ENCODE data around the gene LAPTM4A. TPM values are rescaled to one million over a fixed set of nuclear protein-coding genes. Genes with fewer than 3 reads are reported as not detected.
A peak's percentile ranks its signal among the peaks of the same experiment; 100 is the strongest.
"Not testable (repeated sequence)": the region's sequence is repeated elsewhere in the genome, so short reads cannot be mapped to it uniquely, and the experiment has no call there.

The LAPTM4A gene
- total and polyA plus RNA-seq, 5 donors, result 178 to 224 (median 191) TPM

DNA sequence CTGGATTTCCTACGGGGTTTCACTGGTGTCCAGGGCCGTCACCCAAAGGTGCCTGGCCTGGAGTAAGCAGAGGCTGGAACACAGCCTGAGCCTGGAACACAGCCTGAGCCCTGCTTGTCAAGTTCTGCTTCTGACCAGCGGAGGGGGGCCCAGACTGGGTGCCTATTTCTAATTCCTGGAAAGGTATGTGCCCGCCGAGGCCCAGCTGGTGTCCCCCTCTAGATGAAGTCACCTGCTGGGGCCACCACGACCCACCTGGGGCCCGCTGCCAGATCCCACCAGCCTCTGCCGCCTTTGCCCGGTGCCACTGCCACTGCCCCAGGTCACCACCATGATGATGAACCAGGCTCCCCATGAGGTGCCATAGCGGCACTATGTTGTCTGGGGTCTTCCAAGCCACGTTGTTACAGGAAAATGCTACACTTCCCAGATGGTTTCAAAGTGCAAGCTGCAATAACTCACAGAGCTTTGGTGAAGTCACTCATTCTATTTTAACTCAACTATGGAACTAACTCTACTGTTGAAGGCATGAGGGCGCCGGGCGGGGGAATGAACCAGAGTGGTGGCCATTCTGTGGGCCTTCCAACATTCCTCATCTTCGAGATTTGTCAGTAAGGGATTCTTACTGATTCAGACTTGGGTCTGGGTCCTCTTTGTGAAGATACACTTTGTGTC is 40.9 kb upstream of the LAPTM4A start:
- H3K4me1 ChIP-seq (ENCODE audit: control insufficient read depth, insufficient read depth, low read length), result peaks cover 4% of the 10 kb centered on the region
- WGBS, result 83% methylated on average over 15 of the region's 15 CpGs
- H3K4me3 ChIP-seq (ENCODE audit: low read length), result no peak overlapping the region
- no peak overlapping the region for H3K27ac ChIP-seq (ENCODE audit: low read length)
- H3K27me3 ChIP-seq (ENCODE audit: control insufficient read depth, insufficient read depth), result no peaks in the 10 kb centered on the region
- H3K9me3 ChIP-seq (ENCODE audit: control insufficient read depth, low read length), result no peaks in the 10 kb centered on the region
- intact Hi-C loops (cut with DNase I), result loop anchor here in 2 of 4 donors (2.0 to 5.0 kb wide), 2 partner anchors 75 to 78 kb away; no protein-coding TSS in a partner anchor
- ATAC-seq (peak in 1 of 2 donors; percentile 8), DNase-seq (peak in 2 of 3 donors; percentile 56 to 69)

DNA sequence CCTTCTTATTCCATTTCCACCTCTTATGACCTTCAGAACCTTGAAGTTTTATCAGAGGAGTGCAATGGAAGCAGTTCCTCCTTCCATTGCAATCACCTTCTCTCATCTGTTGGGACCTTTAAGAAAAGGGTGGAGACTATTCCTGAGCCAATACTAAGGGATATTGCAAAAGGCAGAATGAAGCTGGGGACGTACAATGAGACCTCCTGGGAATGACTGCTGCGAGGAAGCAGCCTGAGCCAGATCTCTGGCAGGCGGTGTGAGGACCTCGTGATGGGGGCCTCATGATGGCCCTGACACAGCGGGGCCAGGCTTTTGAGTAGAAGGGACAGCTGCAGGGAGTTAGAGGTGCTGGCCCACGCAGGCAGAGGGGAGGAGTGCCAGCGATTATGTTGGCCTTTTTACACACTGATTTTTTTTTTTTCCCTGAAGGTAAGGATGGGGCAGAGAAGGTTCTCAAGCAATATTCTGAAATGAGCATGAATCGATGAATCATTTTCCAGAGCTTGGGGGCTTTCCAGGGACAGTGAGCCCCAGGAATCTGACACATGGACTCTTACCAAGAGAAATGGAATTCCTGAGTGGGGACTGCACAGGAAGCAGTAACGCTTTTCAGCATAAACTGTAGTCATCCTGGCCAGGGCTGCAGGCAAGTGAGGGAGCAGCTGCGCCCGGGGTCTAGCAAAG is 40.0 kb upstream of the LAPTM4A start:
- Histone ChIP-seq H3K4me1 (ENCODE audit: control insufficient read depth, insufficient read depth, low read length) (peaks cover 4% of the 10 kb centered on the region), H3K9me3 (ENCODE audit: control insufficient read depth, low read length) (no peaks in the 10 kb centered on the region), H3K27me3 (ENCODE audit: control insufficient read depth, insufficient read depth) (no peaks in the 10 kb centered on the region), H3K4me3 (ENCODE audit: low read length) (no peak overlapping the region), H3K27ac (ENCODE audit: low read length) (no peak overlapping the region)
- DNase-seq (peak; percentile 78 to 88 (median 85)), ATAC-seq (peak; percentile 79 to 86)
- WGBS, result 33% methylated on average over 11 of the region's 11 CpGs
- intact Hi-C loops (cut with DNase I), result loop anchor here in 1 of 4 donors (5.0 kb wide), 1 partner anchor 74 kb away; no protein-coding TSS in a partner anchor

DNA sequence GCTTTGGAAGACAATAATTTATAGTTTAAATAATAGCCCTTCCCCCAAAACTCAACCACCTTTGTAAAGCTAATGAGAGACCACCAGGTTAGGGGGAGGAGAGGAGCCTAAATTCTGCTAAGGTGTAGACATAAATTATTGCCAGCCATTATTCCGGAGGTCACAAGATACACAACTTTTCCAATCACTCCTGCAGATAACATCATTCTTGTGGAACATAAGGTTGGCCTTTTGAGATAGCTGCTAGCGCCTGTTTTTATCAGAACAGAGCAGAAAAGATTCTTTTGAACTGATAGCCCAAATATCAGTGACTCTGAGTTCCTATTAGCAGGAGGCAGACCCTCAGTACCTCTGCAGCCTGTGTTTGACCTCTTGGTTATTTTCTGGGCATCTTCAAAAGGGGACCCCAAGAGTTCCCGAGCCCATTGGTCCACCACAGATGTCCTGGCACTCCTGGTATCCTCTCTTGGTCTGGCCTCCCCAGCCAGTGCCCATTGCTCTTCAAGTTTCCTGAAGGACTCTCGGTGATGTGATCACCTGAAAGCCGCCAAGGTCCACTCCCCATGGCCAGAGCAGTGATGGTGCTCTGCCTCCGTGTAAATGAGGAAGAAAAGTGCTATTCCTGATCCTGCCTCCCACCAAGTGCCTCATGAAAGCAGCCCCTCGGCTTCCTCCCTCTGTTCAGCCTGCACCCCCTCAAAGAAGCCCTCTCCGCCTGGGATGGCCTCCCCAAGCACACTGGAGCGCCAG is 38.5 kb upstream of the LAPTM4A start:
- 90% methylated on average over 9 of the region's 9 CpGs for WGBS
- H3K4me1 ChIP-seq (ENCODE audit: control insufficient read depth, insufficient read depth, low read length), result peaks cover 4% of the 10 kb centered on the region
- no peak for DNase-seq
- H3K27ac ChIP-seq (ENCODE audit: low read length), result no peak overlapping the region
- no peaks in the 10 kb centered on the region for H3K9me3 ChIP-seq (ENCODE audit: control insufficient read depth, low read length)
- no peak for ATAC-seq
- H3K27me3 ChIP-seq (ENCODE audit: control insufficient read depth, insufficient read depth), result no peaks in the 10 kb centered on the region
- no peak overlapping the region for H3K4me3 ChIP-seq (ENCODE audit: low read length)
- intact Hi-C loops (cut with DNase I), result loop anchor here in 1 of 4 donors (5.0 kb wide), 1 partner anchor 73 kb away; no protein-coding TSS in a partner anchor

DNA sequence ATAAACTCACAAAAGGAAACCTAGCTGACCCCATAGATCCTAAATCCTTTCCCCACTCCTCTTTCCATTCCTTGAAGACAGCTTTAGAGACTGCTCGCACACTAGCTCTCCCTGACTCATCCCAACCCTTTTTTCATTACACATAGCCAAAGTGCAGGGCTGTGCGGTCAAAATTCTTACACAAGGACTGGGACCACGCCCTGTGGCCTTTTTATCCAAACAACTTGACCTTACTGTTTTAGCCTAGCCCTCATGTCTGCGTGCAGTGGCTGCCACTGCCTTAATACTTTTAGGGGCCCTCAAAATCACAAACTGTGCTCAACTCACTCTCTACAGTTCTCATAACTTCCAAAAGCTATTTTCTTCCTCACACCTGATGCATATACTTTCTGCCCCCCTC is 34.5 kb upstream of the LAPTM4A start:
- H3K9me3 ChIP-seq (ENCODE audit: control insufficient read depth, low read length); ATAC-seq: not testable (repeated sequence)
- WGBS, result 85% methylated on average over 4 of the region's 4 CpGs

DNA sequence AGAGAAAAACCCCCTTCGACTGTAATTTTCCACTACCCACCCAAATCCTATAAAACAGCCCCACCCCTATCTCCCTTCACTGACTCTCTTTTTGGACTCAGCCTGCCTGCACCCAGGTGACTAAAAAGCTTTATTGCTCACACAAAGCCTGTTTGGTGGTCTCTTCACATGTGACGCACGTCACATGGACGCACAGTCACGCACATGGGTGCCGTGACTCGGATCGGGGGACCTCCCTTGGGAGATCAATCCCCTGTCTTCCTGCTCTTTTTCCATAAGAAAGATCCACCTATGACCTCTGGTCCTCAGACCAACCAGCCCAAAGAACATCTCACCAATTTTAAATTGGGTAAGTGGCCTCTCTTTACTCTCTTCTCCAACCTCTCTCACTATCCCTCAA is 31.4 kb upstream of the LAPTM4A start:
- H3K4me1 ChIP-seq (ENCODE audit: control insufficient read depth, insufficient read depth, low read length); H3K4me3 ChIP-seq (ENCODE audit: low read length); H3K27me3 ChIP-seq (ENCODE audit: control insufficient read depth, insufficient read depth); intact Hi-C loops (cut with DNase I); ATAC-seq; H3K27ac ChIP-seq (ENCODE audit: low read length); DNase-seq; H3K9me3 ChIP-seq (ENCODE audit: control insufficient read depth, low read length): not testable (repeated sequence)
- 90% methylated on average over 8 of the region's 8 CpGs for WGBS

More for the DNA sequence above, 34.5 kb upstream of the LAPTM4A start:
- H3K27me3 ChIP-seq (ENCODE audit: control insufficient read depth, insufficient read depth); DNase-seq; H3K4me3 ChIP-seq (ENCODE audit: low read length); H3K4me1 ChIP-seq (ENCODE audit: control insufficient read depth, insufficient read depth, low read length); intact Hi-C loops (cut with DNase I); H3K27ac ChIP-seq (ENCODE audit: low read length): not testable (repeated sequence)

DNA sequence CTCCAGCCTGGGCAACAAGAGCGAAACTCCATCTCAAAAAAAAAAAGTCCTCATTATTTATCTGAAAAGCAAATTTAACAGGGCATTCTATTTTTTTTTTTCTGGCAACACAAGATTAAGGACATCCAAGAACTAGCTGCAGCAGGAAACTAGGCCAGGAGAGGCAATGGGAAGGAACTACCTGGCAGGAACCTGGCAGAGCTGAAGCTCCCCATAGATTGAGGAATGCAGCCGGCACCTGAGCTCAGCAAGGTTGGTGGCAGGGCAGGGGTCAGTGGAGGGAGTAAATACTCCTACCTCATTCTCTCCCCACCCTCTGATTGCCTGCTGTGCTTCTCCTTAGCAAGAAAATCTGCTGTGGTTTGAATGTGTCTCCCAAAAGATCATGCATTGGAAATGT is 30.4 kb upstream of the LAPTM4A start:
- Histone ChIP-seq H3K4me3 (ENCODE audit: low read length) (no peak overlapping the region), H3K4me1 (ENCODE audit: control insufficient read depth, insufficient read depth, low read length) (no peaks in the 10 kb centered on the region), H3K27ac (ENCODE audit: low read length) (no peak overlapping the region), H3K27me3 (ENCODE audit: control insufficient read depth, insufficient read depth) (no peaks in the 10 kb centered on the region), H3K9me3 (ENCODE audit: control insufficient read depth, low read length) (no peaks in the 10 kb centered on the region)
- ATAC-seq, result no peak
- WGBS, result 96% methylated on average over 2 of the region's 2 CpGs
- intact Hi-C loops (cut with DNase I), result no loop called here
- DNase-seq, result no peak

DNA sequence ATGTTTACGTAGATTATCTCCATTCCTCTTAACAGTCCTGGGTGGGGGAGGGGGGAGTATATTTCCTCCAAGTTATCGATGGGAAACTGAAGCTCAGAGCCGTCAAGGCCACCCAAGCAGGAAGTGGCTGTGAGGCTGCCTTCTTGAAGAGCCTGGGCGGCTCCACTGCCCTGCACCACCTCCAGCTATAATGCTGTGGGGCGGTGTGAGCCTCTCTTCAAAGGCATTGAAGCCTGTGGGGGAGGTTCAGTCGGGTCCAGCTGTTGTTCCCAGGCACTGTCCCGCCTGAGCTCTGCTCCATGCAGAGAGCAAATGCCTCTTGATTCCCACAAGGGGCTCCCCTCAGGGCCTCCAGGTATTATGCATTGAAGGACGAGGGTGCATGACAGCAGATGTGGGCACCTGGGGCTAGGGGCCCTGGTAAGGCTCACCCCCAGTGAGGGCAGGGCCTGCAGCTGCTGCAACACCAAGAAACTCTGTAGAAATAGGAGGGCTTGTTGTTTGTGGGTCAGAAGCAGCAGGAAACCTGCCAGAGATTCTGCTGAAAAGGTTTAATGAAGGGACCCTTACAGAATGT is 29.5 kb upstream of the LAPTM4A start:
- intact Hi-C loops (cut with DNase I), result no loop called here
- Histone ChIP-seq H3K4me1 (ENCODE audit: control insufficient read depth, insufficient read depth, low read length) (no peaks in the 10 kb centered on the region), H3K4me3 (ENCODE audit: low read length) (no peak overlapping the region), H3K9me3 (ENCODE audit: control insufficient read depth, low read length) (no peaks in the 10 kb centered on the region), H3K27ac (ENCODE audit: low read length) (no peak overlapping the region), H3K27me3 (ENCODE audit: control insufficient read depth, insufficient read depth) (no peaks in the 10 kb centered on the region)
- DNase-seq (no peak), ATAC-seq (peak in 1 of 2 donors; percentile 26)
- WGBS, result 58% methylated on average over 8 of the region's 8 CpGs

DNA sequence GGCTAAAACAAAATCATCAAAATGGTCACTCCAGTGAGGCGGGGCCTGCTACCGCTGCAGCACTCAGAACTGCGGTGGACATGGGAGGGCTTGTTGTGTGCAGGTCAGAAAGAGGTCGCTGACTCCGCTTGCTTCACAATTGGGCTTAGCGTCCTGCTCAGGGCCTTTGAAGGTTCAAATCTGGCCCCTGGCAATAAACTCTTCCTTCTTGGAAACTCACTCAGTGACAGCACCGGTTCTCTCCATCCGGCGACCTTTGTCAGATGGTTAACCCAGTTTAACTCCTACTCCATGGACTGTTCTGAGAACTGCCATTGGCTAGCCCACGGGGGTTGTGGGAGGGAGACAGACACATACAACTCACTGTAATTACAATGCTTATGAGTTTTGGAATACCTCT is 29.0 kb upstream of the LAPTM4A start:
- Histone ChIP-seq H3K27me3 (ENCODE audit: control insufficient read depth, insufficient read depth) (no peaks in the 10 kb centered on the region), H3K27ac (ENCODE audit: low read length) (no peak overlapping the region), H3K4me3 (ENCODE audit: low read length) (no peak overlapping the region), H3K9me3 (ENCODE audit: control insufficient read depth, low read length) (no peaks in the 10 kb centered on the region), H3K4me1 (ENCODE audit: control insufficient read depth, insufficient read depth, low read length) (no peaks in the 10 kb centered on the region)
- DNase-seq, result no peak
- intact Hi-C loops (cut with DNase I), result no loop called here
- 85% methylated on average over 10 of the region's 10 CpGs for WGBS
- ATAC-seq, result no peak

DNA sequence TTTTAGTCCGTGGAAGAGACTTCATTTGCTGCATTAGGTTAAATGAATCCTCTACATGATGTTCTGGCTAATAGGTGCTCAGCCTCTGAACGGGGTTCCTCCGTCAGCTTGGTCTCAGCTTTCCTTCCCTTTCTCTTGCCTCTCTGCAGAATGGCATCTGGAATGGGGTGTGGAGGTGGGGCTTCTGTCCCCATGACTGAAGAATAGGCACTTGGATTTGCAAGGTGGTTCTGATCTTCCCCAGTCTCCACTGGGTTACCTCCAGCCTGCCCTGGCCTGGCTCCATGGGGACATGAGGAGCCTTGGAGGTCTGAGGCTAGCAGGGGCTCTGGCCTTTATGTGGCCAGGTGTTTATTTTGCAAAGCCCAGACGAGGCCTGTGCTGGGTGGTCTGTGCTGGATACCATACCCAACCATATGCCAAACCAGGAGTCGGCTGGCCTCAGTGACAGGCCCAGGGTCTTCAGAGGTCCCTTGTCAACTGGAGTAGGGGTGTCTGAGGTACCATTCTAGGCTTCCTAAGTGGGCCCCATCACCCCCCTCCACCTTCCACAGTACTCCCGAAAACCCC is 28.2 kb upstream of the LAPTM4A start:
- intact Hi-C loops (cut with DNase I), result no loop called here

DNA sequence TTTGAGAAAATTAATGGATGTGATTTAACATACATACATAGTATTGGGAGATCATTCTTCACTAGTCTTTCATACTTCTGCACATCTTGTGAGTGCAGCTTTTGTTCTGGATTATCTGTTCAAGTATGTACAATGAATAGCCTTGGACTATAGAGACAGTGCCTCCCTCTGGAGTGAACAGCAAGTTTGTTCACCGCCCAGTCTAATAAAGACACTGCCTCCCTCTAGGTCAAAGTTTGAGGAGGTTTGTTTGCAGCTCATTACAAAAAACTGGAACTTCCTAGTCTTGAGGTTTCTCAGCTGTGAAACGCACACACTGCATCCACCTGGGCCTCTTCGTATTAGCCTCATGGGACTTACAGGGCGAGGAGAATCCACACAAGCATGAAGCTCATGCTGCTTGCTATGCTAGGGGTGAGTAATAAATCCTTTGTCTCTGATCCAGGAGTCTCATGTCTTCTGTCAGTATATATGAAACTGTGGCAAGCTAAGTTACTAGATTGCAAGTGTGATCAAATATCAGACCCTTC is 26.0 kb upstream of the LAPTM4A start:
- Histone ChIP-seq H3K4me3 (ENCODE audit: low read length) (no peak overlapping the region), H3K9me3 (ENCODE audit: control insufficient read depth, low read length) (no peaks in the 10 kb centered on the region), H3K27ac (ENCODE audit: low read length) (no peak overlapping the region), H3K4me1 (ENCODE audit: control insufficient read depth, insufficient read depth, low read length) (peaks cover 11% of the 10 kb centered on the region), H3K27me3 (ENCODE audit: control insufficient read depth, insufficient read depth) (no peaks in the 10 kb centered on the region)
- ATAC-seq (no peak), DNase-seq (no peak)
- 86% methylated on average over 4 of the region's 4 CpGs for WGBS
- intact Hi-C loops (cut with DNase I), result no loop called here

More for the DNA sequence above, 28.2 kb upstream of the LAPTM4A start:
- Histone ChIP-seq H3K4me3 (ENCODE audit: low read length) (no peak overlapping the region), H3K4me1 (ENCODE audit: control insufficient read depth, insufficient read depth, low read length) (peaks cover 4% of the 10 kb centered on the region), H3K9me3 (ENCODE audit: control insufficient read depth, low read length) (no peaks in the 10 kb centered on the region), H3K27me3 (ENCODE audit: control insufficient read depth, insufficient read depth) (no peaks in the 10 kb centered on the region), H3K27ac (ENCODE audit: low read length) (no peak overlapping the region)
- DNase-seq, result no peak
- 89% methylated on average over 6 of the region's 6 CpGs for WGBS
- ATAC-seq, result no peak
